SJSA1 (cell line): ENCODE measurements around the gene UPF1. TPM values are rescaled to one million over a fixed set of nuclear protein-coding genes. Genes with fewer than 3 reads are reported as not detected.
"Not testable (repeated sequence)": the region's sequence is repeated elsewhere in the genome, so short reads cannot be mapped to it uniquely, and the experiment has no call there.

ENCODE experiments used
- DNase-seq, 2 experiments: peaks; one replicate each; pipeline ENCODE4 v3.0.0-alpha.2; 2015 to 2020; ENCODE audit warnings: low spot score in 2 of 2, low read depth in 1 of 2
- H3K27ac ChIP-seq: fragments of 250-450 bp; sonication (Bioruptor Pico); 2 replicates; pipeline ENCODE4 v1.5.1; 2020; ENCODE audit warnings: mild to moderate bottlenecking, moderate library complexity
- H3K27me3 ChIP-seq: fragments of 250-450 bp; sonication (Bioruptor Pico); replicated peaks from 2 replicates; pipeline ENCODE4 v1.5.1; 2020; ENCODE audit warnings: mild to moderate bottlenecking, moderate library complexity
- H3K36me3 ChIP-seq: fragments of 250-450 bp; sonication (Bioruptor Pico); 2 replicates; pipeline ENCODE4 v1.5.1; 2020; ENCODE audit warnings: mild to moderate bottlenecking
- H3K4me1 ChIP-seq: fragments of 250-450 bp; sonication (Bioruptor Pico); replicated peaks from 2 replicates; pipeline ENCODE4 v1.6.1; 2021; ENCODE audit warnings: mild to moderate bottlenecking
- H3K4me3 ChIP-seq: fragments of 250-450 bp; sonication (Bioruptor Pico); 2 replicates; pipeline ENCODE4 v1.5.1; 2020; ENCODE audit warnings: mild to moderate bottlenecking
- H3K9me3 ChIP-seq: fragments of 250-450 bp; sonication (Bioruptor Pico); replicated peaks from 2 replicates; pipeline ENCODE4 v1.5.1; 2020; ENCODE audit warnings: mild to moderate bottlenecking
- total RNA-seq: library from RNA; depleted of rRNA; stranded (reverse); fragments of >200 nt; shearing (Covaris generic); gene quantifications from 2 replicates; pipeline ENCODE4 v1.2.3, GENCODE V29; 2014

UPF1 gene
- total RNA-seq, 1 experiment from 2014 or later = 68.1 TPM

DNA sequence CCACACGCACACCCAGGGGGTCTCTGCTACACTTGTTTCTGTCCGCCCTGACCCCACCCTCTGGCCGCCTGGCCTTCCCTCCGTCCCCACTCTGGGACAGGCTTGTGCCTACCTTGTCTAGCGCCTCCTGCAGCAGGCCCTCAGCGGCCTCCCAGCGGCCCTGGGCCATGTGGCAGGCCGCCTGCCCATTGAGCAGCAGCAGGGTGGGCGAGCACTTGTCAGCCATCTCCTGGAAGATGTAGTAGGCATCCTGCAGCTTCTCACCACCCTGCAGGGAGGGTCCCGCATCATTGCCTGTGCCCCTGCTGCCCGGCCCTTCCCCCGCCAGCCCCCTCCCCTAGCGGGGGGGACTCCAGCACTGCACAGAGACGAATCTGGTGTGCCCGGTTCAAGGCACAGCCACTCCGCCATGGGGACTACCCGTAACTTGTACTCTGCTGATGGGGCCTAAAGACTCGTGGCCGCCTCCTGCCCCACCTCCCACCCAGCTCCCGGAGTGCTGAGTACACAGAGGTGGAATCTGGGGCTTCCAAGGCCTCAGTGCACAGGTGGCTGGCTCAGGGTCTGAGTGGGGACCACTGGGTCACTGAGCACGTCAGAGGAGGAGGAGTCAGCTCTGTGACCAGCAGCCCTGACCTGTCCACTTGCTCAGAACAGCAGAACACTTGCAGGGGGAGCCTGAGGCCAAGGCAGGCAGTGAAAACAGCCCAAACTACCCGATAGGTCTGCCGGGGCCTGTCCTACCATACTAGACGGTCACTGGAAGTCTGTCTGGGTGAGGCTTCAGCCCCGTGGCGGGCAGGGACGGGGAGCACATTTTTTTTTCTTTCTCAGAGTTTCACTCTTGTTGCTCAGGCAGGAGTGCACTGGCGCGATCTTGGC lies 71.6 kb downstream of the UPF1 start:
- peak in 1 of 2 experiments; percentile 38 for DNase-seq
- H3K4me3 ChIP-seq = no peak overlapping the region
- no peaks in the 10 kb centered on the region for H3K4me1 ChIP-seq
- H3K27me3 ChIP-seq = no peaks in the 10 kb centered on the region
- H3K36me3 ChIP-seq = peaks cover 71% of the 10 kb centered on the region
- no peak overlapping the region for H3K27ac ChIP-seq
- no peaks in the 10 kb centered on the region for H3K9me3 ChIP-seq

GRCh38 chr19:18904334-18905057 lies 72.7 kb downstream of the UPF1 start:
- Histone ChIP-seq H3K36me3 (peaks cover 68% of the 10 kb centered on the region), H3K27me3 (no peaks in the 10 kb centered on the region), H3K27ac (no peak overlapping the region), H3K4me3 (no peak overlapping the region), H3K9me3 (no peaks in the 10 kb centered on the region), H3K4me1 (no peaks in the 10 kb centered on the region)
- DNase-seq = peak in 1 of 2 experiments; percentile 45

GRCh38 chr19:18905058-18905456 lies 73.3 kb downstream of the UPF1 start:
- Histone ChIP-seq H3K36me3 (peaks cover 68% of the 10 kb centered on the region), H3K27ac (no peak overlapping the region), H3K4me1 (no peaks in the 10 kb centered on the region), H3K4me3 (no peak overlapping the region), H3K27me3 (no peaks in the 10 kb centered on the region), H3K9me3 (no peaks in the 10 kb centered on the region)
- peak in 1 of 2 experiments; percentile 39 for DNase-seq

DNA sequence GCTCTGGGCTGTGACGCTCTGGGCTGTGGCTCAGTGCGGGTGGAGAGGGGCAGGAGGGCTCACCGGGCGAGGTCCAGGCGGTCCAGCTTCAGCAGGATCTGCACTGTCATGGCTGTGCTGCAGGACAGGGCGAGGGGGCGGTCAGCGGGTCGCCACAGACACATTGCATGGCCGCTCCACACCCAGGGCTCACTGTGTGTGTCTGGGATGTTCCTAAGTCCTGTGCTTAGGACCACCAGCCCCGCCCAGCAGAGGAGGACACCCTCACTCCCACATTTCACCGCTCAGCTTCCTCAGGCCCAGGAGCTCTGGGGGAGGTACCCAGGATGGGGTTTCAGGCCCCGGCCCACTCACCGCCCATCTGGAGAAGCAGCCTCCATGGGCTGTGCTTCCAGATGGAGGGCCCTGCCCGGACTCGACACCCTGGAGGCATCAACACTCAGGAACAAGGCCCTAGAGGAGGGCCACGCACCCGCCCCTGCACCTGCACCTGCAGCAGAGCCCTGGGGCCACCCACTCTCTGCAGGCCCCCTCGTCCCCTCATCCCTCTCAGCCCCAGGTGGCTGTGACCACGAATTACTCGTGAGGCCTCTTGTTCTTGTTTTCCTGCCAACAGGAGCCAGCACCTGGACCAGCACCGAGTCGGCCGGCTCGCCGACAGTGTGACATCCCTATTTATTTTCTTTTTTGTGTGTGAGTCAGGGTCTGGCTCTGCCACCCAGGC lies 73.9 kb downstream of the UPF1 start:
- Histone ChIP-seq H3K36me3 (peaks cover 70% of the 10 kb centered on the region), H3K4me3 (no peak overlapping the region), H3K9me3 (no peaks in the 10 kb centered on the region), H3K27me3 (no peaks in the 10 kb centered on the region), H3K27ac (no peak overlapping the region), H3K4me1 (no peaks in the 10 kb centered on the region)
- no peak for DNase-seq

- H3K36me3 ChIP-seq = peaks cover 69% of the 10 kb centered on the region
- H3K27ac ChIP-seq = no peak overlapping the region
- peak in 1 of 2 experiments; percentile 42 for DNase-seq
- no peaks in the 10 kb centered on the region for H3K27me3 ChIP-seq
- H3K9me3 ChIP-seq = no peaks in the 10 kb centered on the region
- H3K4me3 ChIP-seq = no peak overlapping the region
- no peaks in the 10 kb centered on the region for H3K4me1 ChIP-seq
These were observed 75.1 kb downstream of the UPF1 start for GRCh38 chr19:18906605-18907519.

- Histone ChIP-seq H3K9me3 (no peaks in the 10 kb centered on the region), H3K36me3 (peaks cover 83% of the 10 kb centered on the region)
These were observed 77.3 kb downstream of the UPF1 start for GRCh38 chr19:18908917-18909619.

GRCh38 chr19:18910010-18910409 lies 78.3 kb downstream of the UPF1 start:
- no peak for DNase-seq
- peaks cover 83% of the 10 kb centered on the region for H3K36me3 ChIP-seq

More at GRCh38 chr19:18908917-18909619, 77.3 kb downstream of the UPF1 start:
- Histone ChIP-seq H3K27ac (no peak overlapping the region), H3K27me3 (no peaks in the 10 kb centered on the region), H3K4me3 (no peak overlapping the region), H3K4me1 (no peaks in the 10 kb centered on the region)
- no peak for DNase-seq

GRCh38 chr19:18910801-18911436 lies 79.2 kb downstream of the UPF1 start:
- H3K9me3 ChIP-seq = no peaks in the 10 kb centered on the region
- peaks cover 83% of the 10 kb centered on the region for H3K36me3 ChIP-seq
- DNase-seq = no peak
- no peak overlapping the region for H3K27ac ChIP-seq
- no peaks in the 10 kb centered on the region for H3K4me1 ChIP-seq
- no peaks in the 10 kb centered on the region for H3K27me3 ChIP-seq
- no peak overlapping the region for H3K4me3 ChIP-seq

More at GRCh38 chr19:18910010-18910409, 78.3 kb downstream of the UPF1 start:
- Histone ChIP-seq H3K27ac (no peak overlapping the region), H3K4me1 (no peaks in the 10 kb centered on the region), H3K27me3 (no peaks in the 10 kb centered on the region), H3K9me3 (no peaks in the 10 kb centered on the region), H3K4me3 (no peak overlapping the region)

- Histone ChIP-seq H3K4me1 (peaks cover 5% of the 10 kb centered on the region; the same call in 1 of the 2 replicates), H3K27me3 (no peaks in the 10 kb centered on the region), H3K9me3 (no peaks in the 10 kb centered on the region), H3K36me3 (peaks cover 73% of the 10 kb centered on the region), H3K27ac (no peak overlapping the region), H3K4me3 (no peak overlapping the region)
- DNase-seq = no peak
These were observed 81.2 kb downstream of the UPF1 start for GRCh38 chr19:18912933-18913332.

DNA sequence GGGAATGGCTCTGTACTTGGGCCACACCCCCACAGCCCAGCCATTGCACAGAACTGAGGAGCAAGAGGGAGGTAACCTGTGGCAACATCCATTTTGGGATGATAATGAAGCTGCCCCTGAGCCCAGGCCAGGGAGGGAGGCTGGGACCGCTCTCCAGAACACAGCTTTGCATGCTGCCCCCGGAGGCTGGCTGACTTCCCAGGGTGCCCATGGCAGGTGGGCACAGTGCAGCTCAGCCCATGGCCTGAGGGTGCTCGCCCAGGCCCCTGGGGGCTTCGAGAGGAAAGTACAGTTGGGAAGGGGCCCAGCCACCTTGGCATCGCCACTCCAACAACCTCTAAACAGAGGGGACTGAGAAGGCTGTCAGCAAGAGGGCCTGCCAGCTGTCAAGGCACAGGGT lies 81.7 kb downstream of the UPF1 start:
- H3K36me3 ChIP-seq = peaks cover 70% of the 10 kb centered on the region
- no peaks in the 10 kb centered on the region for H3K27me3 ChIP-seq
- no peak for DNase-seq

DNA sequence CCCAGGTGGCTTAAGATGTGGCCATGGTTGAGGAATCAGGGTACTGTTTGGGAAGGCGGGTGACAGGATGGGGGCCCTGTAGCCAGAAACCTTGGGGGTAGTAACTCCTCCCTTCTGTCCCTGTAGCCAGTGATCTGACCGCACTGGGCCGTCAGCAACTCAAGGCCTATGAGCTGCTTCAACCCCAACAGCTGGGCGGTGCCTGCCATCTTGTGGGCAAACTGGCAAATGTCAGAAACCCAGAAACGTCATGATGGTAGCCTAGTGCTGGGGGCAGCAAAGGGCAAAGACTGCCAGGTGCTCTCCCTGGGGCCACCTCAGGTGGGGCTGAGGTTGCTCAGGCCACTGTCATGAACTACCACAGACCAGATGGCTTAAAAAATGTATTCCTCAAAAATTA lies 83.9 kb downstream of the UPF1 start:
- Histone ChIP-seq H3K36me3 (peaks cover 64% of the 10 kb centered on the region), H3K27me3 (no peaks in the 10 kb centered on the region), H3K4me1 (peaks cover 10% of the 10 kb centered on the region), H3K4me3 (no peak overlapping the region), H3K27ac (no peak overlapping the region), H3K9me3 (no peaks in the 10 kb centered on the region)
- no peak for DNase-seq

More for the DNA sequence above, 81.7 kb downstream of the UPF1 start:
- Histone ChIP-seq H3K4me1 (peaks cover 5% of the 10 kb centered on the region), H3K4me3 (no peak overlapping the region), H3K27ac (no peak overlapping the region), H3K9me3 (no peaks in the 10 kb centered on the region)

GRCh38 chr19:18917593-18917992 lies 85.8 kb downstream of the UPF1 start:
- H3K9me3 ChIP-seq, H3K27ac ChIP-seq, H3K27me3 ChIP-seq, H3K4me3 ChIP-seq, DNase-seq: not testable (repeated sequence)
- Histone ChIP-seq H3K4me1 (peaks cover 12% of the 10 kb centered on the region), H3K36me3 (peaks cover 72% of the 10 kb centered on the region)
